PC-3 (cell line): Measurements from ENCODE around the gene P2RX3. TPM values are rescaled to one million over a fixed set of nuclear protein-coding genes. Genes with fewer than 3 reads are reported as not detected.

Source experiments
- ATAC-seq: fragments of 200-7000 bp; cut with Tn5 transposase; 2 replicates; pipeline ENCODE4 v1.9.1; 2020; ENCODE audit warnings: mild to moderate bottlenecking, moderate library complexity
- BruUV-seq: library from RNA; stranded (reverse); fragments of 400-500 nt; replicated peaks from 2 replicates; lab custom pipeline; 2021; lab: Mats Ljungman, UMichigan
- CTCF ChIA-PET: fragments of 300-600 bp; sonication (Branson Sonifier 250); formaldehyde crosslinking; loops from one replicate; lab custom pipeline; 2022; ENCODE audit warnings: antibody characterized with exemption; lab: Charles Lee
- POLR2A ChIA-PET: fragments of 300-600 bp; sonication (Branson Sonifier 250); formaldehyde crosslinking; loops from one replicate; lab custom pipeline; 2022; ENCODE audit warnings: antibody characterized with exemption; ENCODE audit not compliant: unreplicated experiment; lab: Charles Lee
- DNase-seq: peaks from one replicate; pipeline ENCODE4 v3.0.0-alpha.2; 2015
- H2AFZ ChIP-seq: fragments of 300-600 bp; sonication (generic); 2 replicates; pipeline ENCODE4 v1.6.0; 2016; ENCODE audit warnings: antibody characterized with exemption, low read length
- H3F3A ChIP-seq: fragments of 300-600 bp; sonication (generic); one replicate; pipeline ENCODE4 v1.6.0; 2017; ENCODE audit warnings: antibody characterized with exemption, low read length, control low read depth, mild to moderate bottlenecking; ENCODE audit not compliant: unreplicated experiment
- H3K27ac ChIP-seq: fragments of 300-600 bp; sonication (generic); 2 replicates; pipeline ENCODE4 v1.5.1; 2016; ENCODE audit warnings: mild to moderate bottlenecking, low read length
- H3K27me3 ChIP-seq: fragments of 300-600 bp; sonication (generic); 2 replicates; pipeline ENCODE4 v1.6.1; 2016; ENCODE audit warnings: low read length, mixed read lengths
- H3K36me3 ChIP-seq: fragments of 300-600 bp; sonication (generic); 2 replicates; pipeline ENCODE4 v1.6.1; 2016; ENCODE audit warnings: low read depth, mixed run types, low read length, mixed read lengths
- H3K4me1 ChIP-seq: fragments of 300-600 bp; sonication (generic); 2 replicates; pipeline ENCODE4 v1.5.1; 2016; ENCODE audit warnings: low read length; ENCODE audit not compliant: insufficient read depth
- H3K4me2 ChIP-seq: fragments of 300-600 bp; sonication (generic); 2 replicates; pipeline ENCODE4 v1.6.0; 2016; ENCODE audit warnings: low read length
- H3K4me3 ChIP-seq: fragments of 300-600 bp; sonication (generic); 2 replicates; pipeline ENCODE4 v1.5.1; 2016; ENCODE audit warnings: mild to moderate bottlenecking, low read length, mixed read lengths
- H3K79me2 ChIP-seq: fragments of 300-600 bp; sonication (generic); 2 replicates; pipeline ENCODE4 v1.6.1; 2017; ENCODE audit warnings: low read length, mixed read lengths
- H3K9ac ChIP-seq: fragments of 300-600 bp; sonication (generic); 2 replicates; pipeline ENCODE4 v1.6.0; 2016; ENCODE audit warnings: mild to moderate bottlenecking, low read length
- H3K9me2 ChIP-seq: fragments of 300-600 bp; sonication (generic); replicated peaks from 2 replicates; pipeline ENCODE4 v1.6.1; 2016; ENCODE audit warnings: mixed run types, low read length, mixed read lengths
- H3K9me3 ChIP-seq: fragments of 300-600 bp; sonication (generic); 2 replicates; pipeline ENCODE4 v1.6.1; 2016; ENCODE audit warnings: low read length, mixed read lengths
- H4K20me1 ChIP-seq: fragments of 300-600 bp; sonication (generic); 2 replicates; pipeline ENCODE4 v1.6.1; 2016; ENCODE audit warnings: low read length, mixed read lengths
- CTCF ChIP-seq: fragments of 300-600 bp; sonication (generic); conservative IDR thresholded peaks from 2 replicates; pipeline ENCODE4 v1.5.1; 2017; ENCODE audit warnings: antibody characterized with exemption, low read depth, mild to moderate bottlenecking, low read length
- EZH2 ChIP-seq: fragments of 300-600 bp; sonication (generic); IDR thresholded peaks from one replicate; pipeline ENCODE4 v1.6.1; 2017; ENCODE audit warnings: antibody characterized with exemption, mild to moderate bottlenecking, low read length; ENCODE audit not compliant: unreplicated experiment
- EZH2phosphoT487 ChIP-seq: fragments of 300-600 bp; sonication (generic); IDR thresholded peaks from 2 replicates; pipeline ENCODE4 v1.6.1; 2018; ENCODE audit warnings: mild to moderate bottlenecking, antibody characterized with exemption, low read length, borderline replicate concordance
- intact Hi-C: fragments of 100-400 bp; cut with micrococcal nuclease; formaldehyde crosslinking; loops from 2 replicates; pipeline ENCODE4 v1.9.0; 2023
- total RNA-seq: library from RNA; depleted of rRNA; stranded (reverse); fragments of >200 nt; gene quantifications from 2 replicates; pipeline ENCODE4 v1.2.3, GENCODE V29; 2014

Gene P2RX3
- total RNA-seq, 1 experiment from 2014 or later: not detected

GRCh38 chr11:57353852-57354251 is 15.7 kb downstream of the P2RX3 start:
- POLR2A ChIA-PET: no interaction called here
- Histone ChIP-seq H4K20me1 (no peaks in the 10 kb centered on the region), H3K9me2 (no peaks in the 10 kb centered on the region), H3K4me3 (no peak overlapping the region), H3K4me1 (no peaks in the 10 kb centered on the region), H3K9me3 (peaks cover 9% of the 10 kb centered on the region; the same call in 1 of the 2 replicates), H3K79me2 (no peaks in the 10 kb centered on the region), H3F3A (no peaks in the 10 kb centered on the region), H3K9ac (no peak overlapping the region), H2AFZ (no peak overlapping the region), H3K36me3 (no peaks in the 10 kb centered on the region; the same call in 1 of the 2 replicates), H3K4me2 (no peak overlapping the region), H3K27me3 (no peaks in the 10 kb centered on the region), H3K27ac (no peak overlapping the region)
- BruUV-seq: no TSS peak
- ATAC-seq (no peak), DNase-seq (no peak)
- TF ChIP-seq EZH2phosphoT487 (no peak), EZH2 (no peak), CTCF (no peak)
- CTCF ChIA-PET: interaction anchor here (0.6 kb wide), 1 partner anchor 140 kb away, joined by 6 read pairs; no protein-coding TSS in a partner anchor
- intact Hi-C loops: no loop called here

DNA sequence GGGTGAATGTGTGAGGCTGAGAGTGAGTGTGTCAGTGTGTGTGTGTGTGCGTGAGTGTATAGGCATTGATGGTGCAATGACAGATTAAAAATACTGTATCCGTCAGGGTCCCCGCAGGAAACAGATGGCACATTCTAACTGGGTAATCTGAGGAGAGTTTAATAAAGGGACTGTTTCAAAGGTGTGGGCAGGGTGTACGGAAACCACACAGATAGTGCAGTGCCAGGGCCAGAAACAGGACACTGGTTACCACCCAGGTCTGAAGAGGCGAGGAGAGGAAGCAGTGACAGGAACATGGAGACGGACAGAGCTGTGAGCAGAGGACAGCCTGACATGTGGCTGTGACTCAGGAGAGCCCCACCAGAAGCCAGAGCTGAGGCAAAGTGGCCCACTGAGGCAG is 16.5 kb downstream of the P2RX3 start:
- H3K9me3 ChIP-seq: peaks cover 9% of the 10 kb centered on the region; the same call in 1 of the 2 replicates
- TF ChIP-seq EZH2phosphoT487: no peak
- H3K79me2 ChIP-seq: no peaks in the 10 kb centered on the region
- DNase-seq: no peak
- H3K4me1 ChIP-seq: no peaks in the 10 kb centered on the region
- no peak overlapping the region for H2AFZ ChIP-seq
- POLR2A ChIA-PET: no interaction called here
- no peaks in the 10 kb centered on the region; the same call in 1 of the 2 replicates for H3K36me3 ChIP-seq
- no TSS peak for BruUV-seq
- H3K27me3 ChIP-seq: no peaks in the 10 kb centered on the region
- H3K9ac ChIP-seq: no peak overlapping the region
- no peak overlapping the region for H3K27ac ChIP-seq
- no peaks in the 10 kb centered on the region for H3F3A ChIP-seq
- no peaks in the 10 kb centered on the region for H3K9me2 ChIP-seq
- no peak overlapping the region for H3K4me3 ChIP-seq
- no peak overlapping the region for H3K4me2 ChIP-seq
- CTCF ChIA-PET: no interaction called here
- H4K20me1 ChIP-seq: no peaks in the 10 kb centered on the region
- ATAC-seq: no peak
- intact Hi-C loops: no loop called here

DNA sequence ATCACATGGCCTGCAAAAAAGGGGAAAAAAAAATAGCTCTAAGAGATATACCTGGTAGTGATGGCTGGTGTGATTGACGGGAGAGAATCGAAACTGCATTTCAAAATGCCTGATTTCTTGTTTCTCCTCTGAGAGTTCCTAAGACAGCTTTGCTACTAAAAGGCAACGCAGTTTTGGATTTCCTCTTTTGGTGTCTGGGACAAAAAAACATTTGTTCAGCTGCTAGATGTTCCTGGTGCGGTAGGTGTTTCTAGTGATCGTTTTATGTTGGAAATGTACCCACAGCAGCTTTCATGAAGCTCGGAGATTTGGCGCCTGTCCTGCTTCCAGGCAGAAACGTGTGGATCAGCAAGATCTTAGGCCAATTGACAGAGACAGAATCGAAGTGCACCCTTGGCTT is 18.1 kb downstream of the P2RX3 start:
- Histone ChIP-seq H3K27ac (no peak overlapping the region), H3K9ac (no peak overlapping the region), H3K9me3 (peaks cover 5% of the 10 kb centered on the region; the same call in 1 of the 2 replicates), H3K4me1 (no peaks in the 10 kb centered on the region), H3K4me3 (no peak overlapping the region), H2AFZ (no peak overlapping the region), H3K79me2 (no peaks in the 10 kb centered on the region), H3F3A (no peaks in the 10 kb centered on the region), H3K4me2 (no peak overlapping the region), H3K36me3 (no peaks in the 10 kb centered on the region; the same call in 1 of the 2 replicates), H3K27me3 (no peaks in the 10 kb centered on the region), H4K20me1 (no peaks in the 10 kb centered on the region), H3K9me2 (no peaks in the 10 kb centered on the region)
- no peak for TF ChIP-seq EZH2
- no peak for TF ChIP-seq EZH2phosphoT487
- no peak for TF ChIP-seq CTCF
- DNase-seq (no peak), ATAC-seq (no peak)
- intact Hi-C loops: no loop called here
- BruUV-seq: no TSS peak
- ChIA-PET CTCF (no interaction called here), POLR2A (no interaction called here)
